H1 (cell line): ENCODE results near the gene NDUFAF3. TPM values are rescaled to one million over a fixed set of nuclear protein-coding genes. Genes with fewer than 3 reads are reported as not detected.

Source experiments
- CTCF ChIA-PET: fragments of 300-600 bp; sonication (Branson Sonifier 250); formaldehyde crosslinking; loops from one replicate; lab custom pipeline; 2021; ENCODE audit not compliant: partially characterized antibody; lab: Charles Lee
- POLR2A ChIA-PET: fragments of 300-600 bp; sonication (Branson Sonifier 250); formaldehyde crosslinking; loops from one replicate; lab custom pipeline; 2021; ENCODE audit warnings: inconsistent platforms; ENCODE audit not compliant: partially characterized antibody; lab: Charles Lee
- DNase-seq, 2 experiments: peaks; one replicate each; pipeline versions ENCODE4 v3.0.0 to v3.0.0-alpha.2; 2010 to 2022; ENCODE audit warnings: low spot score in 2 of 2, low read depth in 1 of 2, mixed read lengths in 1 of 2
- FAIRE-seq: peaks from 2 replicates; lab custom pipeline; 2011; peaks lifted over from hg19 to GRCh38; lab: Jason Lieb, UNC
- H2AFZ ChIP-seq: 2 replicates; pipeline ENCODE4 v1.8.1; 2012; ENCODE audit warnings: low read length, inconsistent platforms
- H2AK5ac ChIP-seq: 2 replicates; pipeline ENCODE4 v1.6.1; 2013; ENCODE audit warnings: low read depth, low read length
- H2BK120ac ChIP-seq: replicated peaks from 2 replicates; pipeline ENCODE3; 2013; ENCODE audit warnings: low read depth, low read length, inconsistent platforms
- H2BK12ac ChIP-seq: 2 replicates; pipeline ENCODE4 v1.6.1; 2013; ENCODE audit warnings: low read depth, low read length
- H2BK15ac ChIP-seq: 2 replicates; pipeline ENCODE4 v1.6.1; 2013; ENCODE audit warnings: low read length
- H2BK20ac ChIP-seq: 2 replicates; pipeline ENCODE4 v1.6.1; 2013; ENCODE audit warnings: low read length
- H2BK5ac ChIP-seq: 2 replicates; pipeline ENCODE4 v1.6.1; 2013; ENCODE audit warnings: low read depth, low read length
- H3K14ac ChIP-seq: 2 replicates; pipeline ENCODE4 v1.6.1; 2013; ENCODE audit warnings: inconsistent platforms; ENCODE audit not compliant: insufficient read length
- H3K18ac ChIP-seq: 2 replicates; pipeline ENCODE4 v1.6.1; 2013; ENCODE audit warnings: low read length; ENCODE audit errors: extremely low read depth
- H3K23ac ChIP-seq: 2 replicates; pipeline ENCODE4 v1.6.1; 2013; ENCODE audit warnings: inconsistent platforms; ENCODE audit not compliant: insufficient read length
- H3K23me2 ChIP-seq: 2 replicates; pipeline ENCODE4 v1.6.1; 2013; ENCODE audit warnings: low read depth, low read length
- H3K27ac ChIP-seq: 2 replicates; pipeline ENCODE4 v1.6.1; 2011; ENCODE audit warnings: low read depth, low read length, inconsistent platforms
- H3K27me3 ChIP-seq, 4 experiments: replicated peaks in 1 of 4; 1 replicate in 1 of 4; 2 replicates in 3 of 4; pipeline versions ENCODE4 v1.6.1 to v1.8.1; 2011 to 2013; ENCODE audit warnings: low read length in 3 of 4, mild to moderate bottlenecking in 3 of 4, inconsistent platforms in 2 of 4, mixed read lengths in 2 of 4, moderate library complexity in 1 of 4; ENCODE audit not compliant: control insufficient read depth in 3 of 4, insufficient read depth in 3 of 4; ENCODE audit errors: extremely low read depth in 1 of 4
- H3K36me3 ChIP-seq, 4 experiments: 2 replicates each; pipeline versions ENCODE4 v1.6.1 to v1.8.1; 2011 to 2013; ENCODE audit warnings: mild to moderate bottlenecking in 4 of 4, low read length in 3 of 4, moderate library complexity in 2 of 4, control low read depth in 1 of 4, inconsistent platforms in 1 of 4; ENCODE audit not compliant: insufficient read depth in 4 of 4, control insufficient read depth in 2 of 4
- H3K4ac ChIP-seq: replicated peaks from 2 replicates; pipeline ENCODE3; 2013; ENCODE audit warnings: low read length, low read depth, mixed read lengths, inconsistent platforms; ENCODE audit not compliant: insufficient read length
- H3K4me1 ChIP-seq, 4 experiments: replicated peaks in 1 of 4; 1 replicate in 1 of 4; 2 replicates in 3 of 4; pipeline versions ENCODE4 v1.6.1 to v1.8.1; 2011 to 2013; ENCODE audit warnings: low read length in 3 of 4, inconsistent platforms in 2 of 4, mixed read lengths in 1 of 4; ENCODE audit not compliant: insufficient read depth in 4 of 4, control insufficient read depth in 3 of 4
- H3K4me2 ChIP-seq, 2 experiments: 2 replicates each; pipeline versions ENCODE4 v1.6.1 to v1.8.1; 2011 to 2013; ENCODE audit warnings: low read depth in 2 of 2, low read length in 2 of 2, control low read depth in 1 of 2, inconsistent platforms in 1 of 2, mild to moderate bottlenecking in 1 of 2; ENCODE audit not compliant: insufficient read depth in 1 of 2
- H3K4me3 ChIP-seq, 4 experiments: fragments of 200-600, 300-600 bp in 1 of 4; sonication (generic), shearing (Covaris generic), sonication (Bioruptor Twin) in 1 of 4; 2 replicates each; pipeline versions ENCODE4 v1.5.1 to v1.8.1; 2011 to 2016; ENCODE audit warnings: low read length in 4 of 4, low read depth in 3 of 4, control low read depth in 2 of 4, inconsistent platforms in 2 of 4, mild to moderate bottlenecking in 2 of 4, mixed read lengths in 1 of 4, moderate library complexity in 1 of 4; ENCODE audit not compliant: insufficient read depth in 2 of 4; ENCODE audit errors: extremely low read depth in 1 of 4
- H3K56ac ChIP-seq: replicated peaks from 2 replicates; pipeline ENCODE3; 2013; ENCODE audit warnings: low read depth, mild to moderate bottlenecking, mixed read lengths, low read length, inconsistent platforms; ENCODE audit not compliant: insufficient read length
- H3K79me1 ChIP-seq: 2 replicates; pipeline ENCODE4 v1.6.1; 2013; ENCODE audit warnings: low read depth, low read length, control low read depth
- H3K79me2 ChIP-seq, 2 experiments: 2 replicates each; pipeline versions ENCODE4 v1.6.1 to v1.8.1; 2012 to 2013; ENCODE audit warnings: low read length in 2 of 2, mild to moderate bottlenecking in 2 of 2, inconsistent platforms in 1 of 2; ENCODE audit not compliant: insufficient read depth in 2 of 2, control insufficient read depth in 1 of 2
- H3K9ac ChIP-seq, 4 experiments: replicated peaks in 1 of 4; 1 replicate in 1 of 4; 2 replicates in 3 of 4; pipeline versions ENCODE4 v1.6.1 to v1.8.1; 2011 to 2013; ENCODE audit warnings: low read depth in 3 of 4, low read length in 3 of 4, control low read depth in 2 of 4, mild to moderate bottlenecking in 2 of 4, moderate library complexity in 2 of 4, inconsistent platforms in 1 of 4; ENCODE audit errors: extremely low read depth in 1 of 4
- H3K9me3 ChIP-seq, 2 experiments: 2 replicates each; pipeline versions ENCODE4 v1.6.1 to v1.8.1; 2012 to 2013; ENCODE audit warnings: mild to moderate bottlenecking in 2 of 2, moderate library complexity in 2 of 2, control low read depth in 1 of 2, inconsistent platforms in 1 of 2, low read depth in 1 of 2, low read length in 1 of 2, mixed read lengths in 1 of 2; ENCODE audit not compliant: insufficient read depth in 2 of 2
- H4K20me1 ChIP-seq, 2 experiments: replicated peaks in 1 of 2; 2 replicates each; pipeline versions ENCODE3 to v1.8.1; 2011 to 2013; ENCODE audit warnings: inconsistent platforms in 2 of 2, low read length in 2 of 2, mild to moderate bottlenecking in 1 of 2; ENCODE audit not compliant: insufficient read depth in 2 of 2, control insufficient read depth in 1 of 2
- H4K5ac ChIP-seq: 2 replicates; pipeline ENCODE4 v1.6.1; 2013; ENCODE audit warnings: low read length, low read depth, mixed read lengths, inconsistent platforms; ENCODE audit not compliant: insufficient read length
- H4K8ac ChIP-seq: 2 replicates; pipeline ENCODE4 v1.8.0; 2013; ENCODE audit warnings: mild to moderate bottlenecking, moderate library complexity, low read length, inconsistent platforms; ENCODE audit not compliant: insufficient read depth; ENCODE audit errors: extremely low read depth
- H4K91ac ChIP-seq: replicated peaks from 2 replicates; pipeline ENCODE3; 2013; ENCODE audit warnings: low read length, mixed read lengths, inconsistent platforms; ENCODE audit not compliant: insufficient read length
- BRCA1 ChIP-seq: IDR thresholded peaks from 2 replicates; pipeline ENCODE4 v1.6.1; 2012; ENCODE audit warnings: low read depth, low read length, improper control_type of control experiment
- CBX8 ChIP-seq: fragments of 300-800, 300-1000 bp; sonication (generic); IDR thresholded peaks from 2 replicates; pipeline ENCODE4 v1.7.1; 2016; ENCODE audit warnings: low read depth, low read length, borderline replicate concordance
- CHD1 ChIP-seq: IDR thresholded peaks from 2 replicates; pipeline ENCODE4 v1.6.1; 2012; ENCODE audit warnings: low read depth, low read length, improper control_type of control experiment
- EP300 ChIP-seq, 2 experiments: IDR thresholded peaks; 1 replicate in 1 of 2; 2 replicates in 1 of 2; pipeline ENCODE4 v1.6.1; 2011 to 2012; ENCODE audit warnings: low read depth in 2 of 2, low read length in 2 of 2, mild to moderate bottlenecking in 2 of 2, borderline replicate concordance in 1 of 2, inconsistent platforms in 1 of 2, moderate library complexity in 1 of 2
- HDAC6 ChIP-seq: IDR thresholded peaks from one replicate; pipeline ENCODE4 v1.7.1; 2012; ENCODE audit warnings: low read depth, mild to moderate bottlenecking, inconsistent platforms, low read length, moderate library complexity
- SIX5 ChIP-seq: IDR thresholded peaks from 2 replicates; pipeline ENCODE4 v1.6.1; 2011; ENCODE audit warnings: mild to moderate bottlenecking, low read depth, low read length
- SP2 ChIP-seq: IDR thresholded peaks from 2 replicates; pipeline ENCODE4 v1.6.1; 2012; ENCODE audit warnings: mild to moderate bottlenecking, low read length, inconsistent platforms
- ZNF274 ChIP-seq: IDR thresholded peaks from 2 replicates; pipeline ENCODE4 v1.7.0; 2012; ENCODE audit warnings: low read length, borderline replicate concordance; ENCODE audit errors: extremely low read depth
- WGBS, 2 experiments: shearing (Covaris generic) in 1 of 2; methylation state at CpG; one replicate each; pipeline versions ENCODE4 v1.1.6 to v1.1.7; 2013 to 2015; ENCODE audit warnings: low lambda C conversion rate in 2 of 2, mixed read lengths in 2 of 2, inconsistent platforms in 1 of 2, low coverage in 1 of 2, missing lambda C conversion rate in 1 of 2; ENCODE audit not compliant: insufficient replicate concordance in 2 of 2, insufficient coverage in 1 of 2, insufficient read length in 1 of 2; ENCODE audit errors: extremely low coverage in 1 of 2, missing lambda C conversion rate in 1 of 2; 5-methylcytosine and 5-hydroxymethylcytosine counted together
- polyA plus RNA-seq, 7 experiments: library from polyadenylated mRNA; depleted of rRNA in 3 of 7; stranded (reverse) in 5 of 7; unstranded in 2 of 7; fragments of >200 nt in 5 of 7; fragments of 200-250 nt in 2 of 7; gene quantifications; 1 replicate in 5 of 7; 2 replicates in 1 of 7; 4 replicates in 1 of 7; pipeline versions ENCODE4 v1.2.1 to v1.2.3, GENCODE V29; 2011 to 2013; ENCODE audit warnings: missing spikeins in 2 of 7, mixed read lengths in 2 of 7
- total RNA-seq: library from RNA; stranded (reverse); fragmentation: NEBNext Ultra II Directional; extraction: Animal tissue kit (Norgen Biotek cat#: 25700); gene quantifications from 2 replicates; pipeline ENCODE4 v1.2.1, GENCODE V29; 2021

The NDUFAF3 gene
- total and polyA plus RNA-seq, 2 of the 8 experiments (the other 6 are each of a cell fraction or from before 2014, with no cell fraction given), result 27.8 to 45.5 TPM

DNA sequence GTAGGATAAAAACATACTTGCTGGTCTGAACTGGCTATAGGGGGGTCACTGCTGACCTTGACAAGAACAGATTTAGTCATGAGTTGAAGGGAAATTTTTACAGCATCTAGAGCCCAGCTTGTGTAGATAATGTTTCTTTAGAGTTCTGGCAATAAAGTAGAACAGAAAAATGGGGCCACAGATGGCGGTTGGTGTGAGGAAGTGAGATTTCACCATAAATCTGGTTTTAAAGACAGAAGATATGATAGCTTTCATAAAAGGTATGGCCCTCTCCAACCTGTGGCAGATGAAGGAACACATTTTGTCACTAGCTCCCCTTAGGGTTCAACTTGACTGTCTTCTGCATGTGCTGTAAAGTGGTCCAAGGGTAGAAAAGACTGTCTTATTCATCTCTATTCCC, 31.6 kb downstream of the NDUFAF3 start:
- Histone ChIP-seq H3K9me3 (no peaks in the 10 kb centered on the region), H3K23ac (no peak overlapping the region), H4K5ac (no peak overlapping the region), H4K20me1 (peaks cover 0 to 11% of the 10 kb centered on the region in 2 experiments), H4K91ac (no peak overlapping the region), H3K4me2 (no peak overlapping the region), H2BK15ac (no peak overlapping the region), H3K79me1 (peaks cover 12% of the 10 kb centered on the region), H3K4ac (no peak overlapping the region), H3K23me2 (no peaks in the 10 kb centered on the region), H2BK5ac (no peak overlapping the region), H3K18ac (no peak overlapping the region), H3K4me1 (no peaks in the 10 kb centered on the region), H3K27me3 (no peaks in the 10 kb centered on the region; a peak in 1 of 7 replicates), H4K8ac (no peak overlapping the region), H3K36me3 (peaks cover 32 to 57% (median 46%) of the 10 kb centered on the region in 4 experiments), H3K9ac (no peak overlapping the region), H3K56ac (no peak overlapping the region), H2AK5ac (no peak overlapping the region), H2AFZ (no peak overlapping the region), H3K4me3 (no peak overlapping the region), H2BK12ac (no peak overlapping the region), H3K79me2 (peaks cover 0 to 17% of the 10 kb centered on the region in 2 experiments; a peak in 2 of 4 replicates), H2BK20ac (no peak overlapping the region), H3K14ac (no peak overlapping the region), H3K27ac (no peak overlapping the region), H2BK120ac (no peak overlapping the region)
- no peak for FAIRE-seq
- ChIA-PET POLR2A (interaction anchor here (0.5 to 1.2 kb wide), 3 partner anchors 10 to 275 kb away, joined by 3 read pairs; partner anchors contain the start of gene QRICH1), CTCF (no interaction called here)
- TF ChIP-seq EP300 (IDR thresholded peaks at IDR 0.05; ENCODE audit: borderline replicate concordance in 1 of 2, low read depth in 2 of 2, low read length in 2 of 2), result no peak
- no peak for TF ChIP-seq SP2
- no peak for TF ChIP-seq CHD1
- no peak for TF ChIP-seq SIX5
- no peak for TF ChIP-seq HDAC6
- no peak for TF ChIP-seq CBX8
- TF ChIP-seq ZNF274, result no peak
- TF ChIP-seq BRCA1, result no peak
- WGBS, 2 experiments, result 94% methylated on average over 1 of the region's 1 CpG; no CpG with 5 or more reads in 1 of the 2 experiments
- no peak for DNase-seq
